Epithelial cell of esophagus (primary cell): Measurements from ENCODE around the gene COL4A2.

Experiments
- DNase-seq: peaks from one replicate; pipeline ENCODE4 v3.0.0; 2010; ENCODE audit warnings: low read depth
- H3K4me3 ChIP-seq: 2 replicates; pipeline ENCODE4 v1.5.1; 2011; ENCODE audit warnings: mild to moderate bottlenecking, low read length, control low read depth
- TF ChIP-seq, protein P1 (sequence below): IDR thresholded peaks from 2 replicates; pipeline ENCODE4 v1.5.1; 2011; ENCODE audit warnings: low read depth, mild to moderate bottlenecking, low read length, control low read depth, inconsistent platforms; ENCODE audit not compliant: insufficient read depth; ENCODE audit errors: missing control alignments

The COL4A2 gene

GRCh38 chr13:110297766-110298504, 9.1 kb upstream of the COL4A2 start:
- no peak for DNase-seq
- TF ChIP-seq, protein P1, sequence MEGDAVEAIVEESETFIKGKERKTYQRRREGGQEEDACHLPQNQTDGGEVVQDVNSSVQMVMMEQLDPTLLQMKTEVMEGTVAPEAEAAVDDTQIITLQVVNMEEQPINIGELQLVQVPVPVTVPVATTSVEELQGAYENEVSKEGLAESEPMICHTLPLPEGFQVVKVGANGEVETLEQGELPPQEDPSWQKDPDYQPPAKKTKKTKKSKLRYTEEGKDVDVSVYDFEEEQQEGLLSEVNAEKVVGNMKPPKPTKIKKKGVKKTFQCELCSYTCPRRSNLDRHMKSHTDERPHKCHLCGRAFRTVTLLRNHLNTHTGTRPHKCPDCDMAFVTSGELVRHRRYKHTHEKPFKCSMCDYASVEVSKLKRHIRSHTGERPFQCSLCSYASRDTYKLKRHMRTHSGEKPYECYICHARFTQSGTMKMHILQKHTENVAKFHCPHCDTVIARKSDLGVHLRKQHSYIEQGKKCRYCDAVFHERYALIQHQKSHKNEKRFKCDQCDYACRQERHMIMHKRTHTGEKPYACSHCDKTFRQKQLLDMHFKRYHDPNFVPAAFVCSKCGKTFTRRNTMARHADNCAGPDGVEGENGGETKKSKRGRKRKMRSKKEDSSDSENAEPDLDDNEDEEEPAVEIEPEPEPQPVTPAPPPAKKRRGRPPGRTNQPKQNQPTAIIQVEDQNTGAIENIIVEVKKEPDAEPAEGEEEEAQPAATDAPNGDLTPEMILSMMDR: no peak
- no peak overlapping the region for H3K4me3 ChIP-seq

GRCh38 chr13:110298505-110299282, 8.4 kb upstream of the COL4A2 start:
- DNase-seq: no peak
- H3K4me3 ChIP-seq: no peak overlapping the region
- TF ChIP-seq, protein P1: no peak

DNA sequence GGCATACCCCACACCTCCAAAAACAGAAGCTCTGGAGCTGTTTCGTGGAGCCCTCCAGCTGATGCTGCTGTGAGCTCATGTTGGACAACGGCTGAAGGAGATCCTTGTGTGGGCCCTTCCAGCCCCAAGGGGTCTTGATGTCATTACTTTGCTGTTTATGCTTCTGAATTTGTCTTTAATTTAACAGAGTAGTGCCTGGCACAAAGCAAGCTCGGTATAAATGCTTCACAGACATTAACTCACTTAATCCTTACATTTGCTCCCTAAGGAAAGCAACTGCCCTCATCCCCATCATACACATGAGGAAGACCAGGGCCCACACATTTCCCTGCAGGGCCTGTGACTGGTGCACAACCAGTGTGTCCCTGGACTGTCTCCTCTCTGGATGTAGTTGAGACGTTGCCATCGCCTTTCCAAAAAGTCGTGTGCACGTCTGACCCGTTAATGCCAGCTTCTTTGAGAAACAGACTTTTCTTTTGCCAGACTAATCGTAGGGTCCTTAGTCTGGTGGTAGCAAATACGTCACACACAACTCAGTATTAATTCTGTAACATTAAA, 7.7 kb upstream of the COL4A2 start:
- no peak for DNase-seq
- no peak overlapping the region for H3K4me3 ChIP-seq
- TF ChIP-seq, protein P1: no peak

GRCh38 chr13:110300090-110300815, 6.8 kb upstream of the COL4A2 start:
- no peak overlapping the region for H3K4me3 ChIP-seq
- DNase-seq: no peak
- TF ChIP-seq, protein P1: no peak

DNA sequence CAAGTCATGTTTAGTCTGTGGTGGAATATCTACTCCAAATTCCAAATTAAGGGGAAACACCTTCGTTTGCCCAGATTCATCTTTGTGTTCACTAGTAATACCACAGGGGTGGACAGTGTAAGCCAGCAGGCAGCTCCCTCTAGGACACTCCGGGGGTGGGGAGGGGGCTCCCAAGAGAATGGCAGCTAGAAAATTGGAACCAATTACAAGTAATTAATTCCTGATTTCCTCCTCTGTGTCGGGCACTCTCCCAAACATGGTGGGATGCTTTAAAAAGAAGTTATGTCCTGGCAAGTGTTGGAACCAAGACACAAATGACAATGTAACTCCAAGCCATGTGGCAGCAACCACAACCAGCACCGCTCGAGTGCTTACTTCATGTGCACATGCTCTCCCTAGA, 6.0 kb upstream of the COL4A2 start:
- TF ChIP-seq, protein P1: no peak
- H3K4me3 ChIP-seq: no peak overlapping the region
- DNase-seq: no peak

DNA sequence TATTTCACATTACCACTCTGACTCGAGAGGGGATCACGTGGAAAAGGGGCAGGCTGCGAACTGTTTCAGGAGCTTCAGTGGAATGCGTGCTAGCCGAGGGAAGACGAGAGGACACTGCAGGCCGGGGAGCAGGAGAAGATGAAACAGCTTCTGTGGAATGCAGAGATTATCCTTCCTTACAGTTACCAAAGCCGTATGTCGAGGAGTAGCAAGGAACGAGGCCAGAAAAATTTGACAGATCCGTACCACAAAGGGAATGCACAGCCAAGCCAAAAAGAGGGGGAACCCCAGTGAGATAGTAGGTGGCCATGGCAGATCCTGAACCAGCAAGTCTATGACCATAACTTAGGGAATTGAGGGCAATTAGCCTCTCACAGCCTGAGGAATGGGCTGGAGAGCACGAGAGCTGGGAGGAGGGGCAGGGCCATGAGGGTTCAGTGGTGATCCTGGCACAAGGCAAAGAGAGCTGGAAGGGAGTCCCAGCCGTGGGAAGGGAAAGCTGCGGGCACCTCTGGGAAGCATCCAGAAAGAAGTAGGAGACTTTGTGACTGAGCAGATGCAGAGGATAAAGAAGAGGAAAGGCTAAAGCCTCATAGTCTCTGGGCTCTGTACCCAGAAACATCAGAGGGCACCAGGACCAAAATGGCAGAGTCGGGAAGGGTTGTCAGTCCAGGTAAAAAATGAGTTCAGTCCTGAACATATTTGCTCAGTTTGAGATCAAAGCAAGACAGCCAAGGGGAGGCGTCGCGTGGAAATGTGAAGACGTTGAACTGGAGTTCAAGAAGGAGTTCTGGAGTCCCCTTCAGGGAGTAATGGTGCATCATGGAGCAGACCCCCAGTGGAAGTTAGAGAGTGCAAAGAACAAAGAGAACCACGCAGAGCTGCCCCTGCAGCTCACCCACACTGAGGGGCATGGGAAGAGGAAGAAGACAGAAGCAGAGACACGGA, 5.2 kb upstream of the COL4A2 start:
- TF ChIP-seq, protein P1: no peak
- peak; percentile 24 for DNase-seq
- H3K4me3 ChIP-seq: no peak overlapping the region
